HG03103 (cell line): Measurements from ENCODE around the gene IFNA16.
"Not testable (repeated sequence)": the region's sequence is repeated elsewhere in the genome, so short reads cannot be mapped to it uniquely, and the experiment has no call there.

ENCODE experiments used
- ATAC-seq: cut with Tn5 transposase; IDR thresholded peaks from one replicate; pipeline ENCODE4 v1.9.1; 2021; ENCODE audit warnings: low read depth; ENCODE audit not compliant: unreplicated experiment

The IFNA16 gene

DNA sequence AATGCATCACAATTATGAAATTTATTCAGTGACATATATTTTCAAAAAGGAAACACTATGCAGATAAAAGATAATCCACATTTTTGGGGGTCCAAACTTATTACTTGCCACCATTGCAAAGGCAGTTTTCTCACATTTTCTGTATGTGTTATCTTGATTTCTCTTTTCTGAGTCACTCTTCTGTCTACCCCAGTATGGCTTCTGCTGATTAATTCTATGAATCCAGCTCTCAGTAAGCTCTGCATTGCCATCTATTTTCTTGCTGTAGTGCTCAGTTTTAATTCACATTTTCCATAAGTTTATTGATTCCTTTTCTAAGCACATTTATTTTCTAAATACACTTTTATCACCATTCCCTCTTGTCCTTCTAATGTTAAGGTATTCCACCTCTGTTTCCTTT lies 11.9 kb downstream of the IFNA16 start:
- no peak for ATAC-seq

DNA sequence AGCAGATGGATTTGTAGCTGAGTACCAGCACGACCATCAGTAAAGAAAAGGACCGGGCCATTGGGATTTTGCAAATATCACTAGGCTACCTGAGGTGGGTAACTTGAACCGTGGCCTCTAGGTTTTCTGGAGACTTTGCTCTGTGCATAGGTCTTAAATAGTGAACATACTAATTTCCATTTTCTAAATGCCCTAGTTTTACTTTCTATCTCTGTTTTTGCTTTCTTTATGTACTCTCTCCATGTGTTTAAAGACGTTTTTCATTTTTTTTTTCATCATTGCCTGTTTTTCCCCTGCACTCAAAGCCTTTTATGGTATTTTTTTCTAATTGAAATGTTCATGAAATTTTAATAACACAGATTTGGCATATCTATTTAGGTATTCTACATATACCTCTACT lies 15.0 kb downstream of the IFNA16 start, which contains the start of gene IFNA7:
Gene IFNA7 (minus strand): TSS at position 101 of the 400 bp plus-strand sequence. CDS start 40 bp downstream, at position 61.
- ATAC-seq, result not testable (repeated sequence)

DNA sequence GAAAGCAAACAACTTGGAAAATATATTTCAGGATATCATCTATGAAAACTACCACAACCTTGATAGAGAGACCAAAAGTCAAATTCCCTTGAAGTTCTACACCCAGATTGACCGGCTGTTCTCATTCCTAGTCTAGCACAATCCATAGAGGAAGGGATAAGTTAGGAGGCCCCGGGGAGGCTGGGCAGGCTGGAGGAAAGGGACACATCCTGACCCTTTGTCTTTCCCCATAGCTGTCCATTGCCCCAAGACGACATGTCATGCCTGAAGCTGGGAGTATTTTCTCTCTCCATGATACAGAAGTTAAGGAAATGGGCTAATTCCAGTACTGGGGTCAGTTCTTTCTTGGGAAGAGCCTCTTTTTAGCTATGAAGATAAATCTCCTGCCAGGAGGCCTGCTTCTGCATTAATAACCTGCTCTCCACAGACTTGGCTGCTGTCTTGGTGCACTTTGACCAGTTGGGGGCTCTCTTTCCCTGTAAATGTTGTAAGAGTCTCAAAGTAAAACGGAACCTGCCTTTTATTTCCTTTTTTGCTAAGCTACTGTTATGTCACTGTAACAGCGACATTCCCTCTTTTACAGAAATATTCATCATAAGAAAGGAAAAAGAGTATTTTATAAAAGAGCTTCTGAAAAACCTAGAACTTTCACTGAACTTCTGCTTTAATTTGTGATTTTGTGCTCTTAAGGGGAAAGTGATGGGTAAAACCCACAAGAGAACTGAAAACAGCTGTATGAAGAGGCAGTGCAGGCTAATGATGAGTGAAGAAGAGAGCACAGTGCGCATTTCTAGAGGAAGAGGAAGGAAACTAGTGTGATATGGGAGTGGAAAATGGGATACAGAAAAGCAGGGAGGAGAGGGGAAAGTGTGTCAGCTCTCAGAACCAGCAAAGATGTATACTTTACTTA lies 22.0 kb downstream of the IFNA16 start:
- ATAC-seq, result peak; percentile 92

DNA sequence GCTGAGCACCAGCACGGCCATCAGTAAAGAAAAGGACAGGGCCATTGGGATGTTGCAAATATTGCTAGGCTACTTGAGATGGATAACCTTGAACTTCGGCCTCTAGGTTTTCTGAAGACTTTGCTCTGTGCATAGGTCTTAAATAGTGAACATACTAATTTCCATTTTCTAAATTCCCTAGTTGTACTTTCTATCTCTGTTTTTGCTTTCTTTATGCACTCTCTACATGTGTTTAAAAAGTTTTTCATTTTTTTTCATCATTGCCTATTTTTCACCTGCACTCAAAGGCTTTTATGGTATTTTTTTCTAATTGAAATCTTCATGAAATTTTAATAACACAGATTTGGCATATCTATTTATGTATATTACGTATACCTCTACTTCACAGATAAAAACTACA lies 29.6 kb downstream of the IFNA16 start, which contains the start of gene IFNA4:
Gene IFNA4 (minus strand): TSS at position 101 of the 400 bp plus-strand sequence. CDS start 56 bp downstream, at position 45.
- ATAC-seq, result not testable (repeated sequence)

DNA sequence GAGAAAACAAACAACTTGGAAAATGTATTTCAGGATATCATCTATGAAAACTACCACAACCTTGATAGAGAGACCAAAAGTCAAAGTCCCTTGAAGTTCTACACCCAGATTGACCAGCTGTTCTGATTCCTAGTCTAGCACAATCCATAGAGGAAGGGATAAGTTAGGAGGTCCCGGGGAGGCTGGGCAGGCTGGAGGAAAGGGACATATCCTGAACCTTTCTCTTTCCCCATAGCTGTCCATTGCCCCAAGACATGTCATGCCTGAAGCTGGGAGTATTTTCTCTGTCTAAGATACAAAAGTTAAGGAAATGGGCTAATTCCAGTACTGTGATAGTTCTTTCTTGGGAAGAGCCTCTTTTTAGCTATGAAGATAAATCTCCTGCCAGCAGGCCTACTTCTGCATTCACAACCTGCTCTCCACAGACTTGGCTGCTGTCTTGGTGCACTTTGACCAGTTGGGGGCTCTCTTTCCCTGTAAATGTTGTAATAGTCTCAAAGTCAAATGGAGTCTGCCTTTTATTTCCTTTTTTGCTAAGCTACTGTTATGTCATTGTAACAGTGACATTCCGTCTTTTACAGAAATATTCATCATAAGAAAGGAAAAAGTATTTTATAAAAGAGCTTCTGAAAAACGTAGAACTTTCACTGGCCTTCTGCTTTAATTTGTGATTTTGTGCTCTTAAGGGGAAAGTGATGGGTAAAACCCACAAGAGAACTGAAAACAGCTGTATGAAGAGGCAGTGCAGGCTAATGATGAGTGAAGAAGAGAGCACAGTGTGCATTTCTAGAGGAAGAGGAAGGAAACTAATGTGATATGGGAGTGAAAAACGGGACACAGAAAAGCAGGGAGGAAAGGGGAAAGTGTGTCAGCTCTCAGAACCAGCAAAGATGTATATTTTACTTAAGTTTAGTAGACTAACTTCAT lies 34.0 kb downstream of the IFNA16 start:
- ATAC-seq, result peak; percentile 94

DNA sequence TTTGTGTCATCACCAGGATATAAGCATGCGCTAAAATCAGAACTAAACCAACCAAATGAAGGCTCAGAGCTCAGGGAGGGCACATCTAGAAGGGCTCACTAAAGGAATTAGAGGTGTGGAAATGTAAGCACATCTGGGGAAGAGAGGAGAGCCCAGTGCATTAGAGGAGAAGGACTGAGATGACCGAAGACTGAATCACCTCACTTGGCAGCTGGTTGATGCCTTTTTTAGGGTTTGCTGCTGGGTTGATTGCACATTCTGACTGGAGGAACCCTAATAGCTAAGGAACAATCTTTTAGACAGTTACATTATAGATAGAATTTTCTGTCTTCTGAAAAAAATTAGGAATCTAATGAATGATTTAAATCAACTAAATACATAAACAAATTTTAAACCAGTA lies 42.4 kb downstream of the IFNA16 start:
- no peak for ATAC-seq

DNA sequence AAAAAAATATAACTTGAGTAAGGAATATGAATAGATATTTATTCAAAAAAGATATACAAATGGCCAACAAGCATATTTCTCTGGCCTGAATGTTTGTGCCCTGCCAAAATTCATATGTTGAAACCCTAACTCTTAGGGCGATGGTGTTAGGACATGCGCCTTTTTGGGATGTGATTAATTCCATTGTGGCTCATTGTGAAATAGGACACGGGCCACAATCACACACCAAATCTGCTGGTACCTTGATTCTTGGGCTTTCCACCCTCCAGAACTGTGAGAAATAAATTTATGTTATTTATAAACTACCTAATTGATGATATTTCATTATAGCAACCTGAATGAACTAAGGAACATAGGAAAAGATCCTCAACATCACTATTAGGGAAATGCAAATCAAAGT lies 45.0 kb downstream of the IFNA16 start:
- ATAC-seq, result no peak

DNA sequence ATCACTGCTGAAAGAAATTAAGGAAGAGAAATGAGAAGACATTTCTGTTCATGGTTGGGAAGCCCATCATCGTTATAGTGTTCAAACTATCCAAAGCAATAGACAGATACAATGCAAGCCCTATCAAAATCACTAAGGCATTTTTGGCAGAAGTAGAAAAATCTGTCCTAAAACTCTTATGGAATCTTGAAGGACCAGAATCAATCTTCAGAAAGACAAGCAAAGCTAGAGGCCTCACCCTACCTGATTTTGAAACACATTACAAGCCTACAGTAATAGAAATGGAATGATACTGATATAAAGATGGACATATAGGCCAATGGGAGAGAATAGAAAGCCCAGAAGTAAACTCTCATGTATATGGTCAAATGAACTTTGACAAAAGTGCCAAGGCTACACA lies 45.8 kb downstream of the IFNA16 start:
- ATAC-seq, result no peak

DNA sequence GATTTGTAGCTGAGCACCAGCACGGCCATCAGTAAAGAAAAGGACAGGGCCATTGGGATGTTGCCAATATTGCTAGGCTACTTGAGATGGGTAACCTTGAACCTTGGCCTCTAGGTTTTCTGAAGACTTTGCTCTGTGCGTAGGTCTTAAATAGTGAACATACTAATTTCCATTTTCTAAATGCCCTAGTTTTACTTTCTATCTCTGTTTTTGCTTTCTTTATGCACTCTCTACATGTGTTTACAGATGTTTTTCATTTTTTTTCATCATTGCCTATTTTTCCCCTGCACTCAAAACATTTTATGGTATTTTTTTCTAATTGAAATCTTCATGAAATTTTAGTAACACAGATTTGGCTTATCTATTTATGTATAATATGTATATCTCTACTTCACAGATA lies 50.6 kb downstream of the IFNA16 start, which contains the start of gene IFNA21:
Gene IFNA21 (minus strand): TSS at position 101 of the 400 bp plus-strand sequence. CDS start 48 bp downstream, at position 53.
- ATAC-seq, result not testable (repeated sequence)
